Heart right ventricle (tissue), 16 donors: ENCODE measurements around the gene ECSCR. TPM values are rescaled to one million over a fixed set of nuclear protein-coding genes. Genes with fewer than 3 reads are reported as not detected.
A peak's percentile ranks its signal among the peaks of the same experiment; 100 is the strongest.

ENCODE experiments used
- ATAC-seq, 8 donors: fragments of 200-7000 bp; cut with Tn5 transposase; one replicate each; pipeline ENCODE4 v1.9.1; 2020; ENCODE audit warnings: mild to moderate bottlenecking in 8 of 8, moderate library complexity in 8 of 8, moderate number of reproducible peaks in 1 of 8
- DNase-seq, 2 donors: peaks; one replicate each; pipeline ENCODE4 v3.0.0-alpha.2; 2020
- H3K27ac ChIP-seq, 10 donors: fragments of 200-600 bp; sonication (generic) in 2 of 10; one replicate each; pipeline versions ENCODE4 v1.5.0 to v1.8.0; 2020 to 2022; ENCODE audit warnings: mild to moderate bottlenecking in 3 of 10
- H3K27me3 ChIP-seq, 7 donors: fragments of 200-600 bp; one replicate each; pipeline ENCODE4 v1.8.0; 2021 to 2022; ENCODE audit warnings: mild to moderate bottlenecking in 2 of 7
- H3K36me3 ChIP-seq, 9 donors: fragments of 200-600 bp; sonication (generic) in 1 of 9; one replicate each; pipeline versions ENCODE4 v1.5.0 to v1.8.0; 2020 to 2022; ENCODE audit warnings: mild to moderate bottlenecking in 2 of 9
- H3K4me1 ChIP-seq, 9 donors: fragments of 200-600 bp; sonication (generic) in 1 of 9; one replicate each; pipeline versions ENCODE4 v1.5.0 to v1.8.0; 2020 to 2022; ENCODE audit warnings: mild to moderate bottlenecking in 4 of 9
- H3K4me3 ChIP-seq, 10 donors: fragments of 200-600 bp; sonication (generic) in 2 of 10; one replicate each; pipeline versions ENCODE4 v1.5.0 to v1.8.0; 2020 to 2022; ENCODE audit warnings: mild to moderate bottlenecking in 7 of 10, moderate library complexity in 2 of 10
- H3K9me3 ChIP-seq, 11 donors: fragments of 200-600 bp in 10 of 11; sonication (generic) in 2 of 11; one replicate each; pipeline versions ENCODE4 v1.5.0 to v1.8.0; 2013 to 2022; ENCODE audit warnings: mild to moderate bottlenecking in 2 of 11, control low read depth in 1 of 11, moderate library complexity in 1 of 11
- WGBS, 2 donors: extraction: QIAGEN DNeasy Blood & Tissue Kit; methylation state at CpG; one replicate each; pipeline ENCODE4 v1.1.7; 2013; ENCODE audit warnings: inconsistent platforms in 1 of 2; 5-methylcytosine and 5-hydroxymethylcytosine counted together
- intact Hi-C, 10 donors: fragments of 100-400 bp; cut with DNase I; formaldehyde crosslinking; loops; one replicate each; pipeline versions ENCODE4 v1.11.1 to v1.14.2; 2022
- polyA plus RNA-seq, 2 donors: library from polyadenylated mRNA; stranded (reverse); fragments of 200-250 nt; gene quantifications; one replicate each; pipeline ENCODE4 v1.2.3, GENCODE V29; 2013
- total RNA-seq, 10 donors: library from RNA; stranded (reverse); fragmentation: NEBNext Ultra II Directional in 3 of 10; extraction: Animal tissue kit (Norgen Biotek cat#: 25700) in 3 of 10; gene quantifications; one replicate each; pipeline versions ENCODE4 v1.2.1 to v1.2.4, GENCODE V29; 2021 to 2023
- TF ChIP-seq, protein P1 (sequence below), 9 donors: fragments of 200-600 bp; sonication (generic) in 2 of 9; IDR thresholded peaks; one replicate each; pipeline versions ENCODE4 v1.5.0 to v1.8.0; 2021 to 2022; ENCODE audit warnings: antibody characterized with exemption in 9 of 9, mild to moderate bottlenecking in 5 of 9, moderate library complexity in 1 of 9
- donor health status: Arrhythmogenic right ventricular cardiomyopathy.
- donor health status: ischemic (EF 13 %, LVEDD 7.1; RV severe dilation, severe dysfunction).
- donor health status: healthy with polysubstance abuse.
- donor health status: DM: no; HTN: yes; CAD: no.
- donor health status: DM: no; HTN: no; CAD: no.
- donor health status: ischemic (EF 25% LVEDD 6.9; RV normal size, moderate dysfunction).
- donor health status: ischemic (EF 25% LVEDD 5.7; RV mildly dilated, moderate dysfunction).
- donor health status: healthy.
- donor health status: DM: yes; HTN: yes; CAD: no.
- donor health status: Ischemic cardiomyopathy.
- donor health status: ischemic (EF 35%, LVEDD 5.7; RV mildly dilated, moderate dysfunction).
- donor health status: nonischemic (EF 11% LVEDD 7.7; RV severe dilation, severe dysfunction).
- donor health status: DM: yes; HTN: yes; CAD: no.
- donor health status: PGD.
- donor health status: ischemic (EF 29% LVEDD 5.4; RV normal size, mild dysfunction).
- donor health status: nonischemic (EF 23%, LVEDD 6.1; RV moderate dilation, normal function).

The ECSCR gene
- total and polyA plus RNA-seq, 12 donors = 11.0 to 64.2 (median 19.2) TPM

DNA sequence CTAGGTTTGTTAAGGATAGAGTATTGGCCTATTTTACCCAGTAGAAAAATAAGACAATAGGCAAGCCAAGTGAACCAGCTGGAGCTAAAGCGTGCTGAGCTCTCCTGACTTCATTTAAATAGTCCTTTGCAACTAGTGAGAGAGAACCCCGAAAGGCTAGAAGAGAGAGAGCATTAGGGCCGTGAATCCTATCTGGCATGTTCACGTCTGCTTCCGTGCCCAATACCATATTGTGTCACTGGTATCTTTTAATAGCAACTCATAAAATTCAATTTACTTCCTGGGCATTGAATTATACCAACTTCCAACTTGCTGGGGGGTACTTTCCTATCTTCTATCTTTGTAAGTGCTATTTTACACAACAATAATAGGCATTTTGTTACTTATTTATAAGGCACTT, 37.0 kb downstream of the ECSCR start:
- TF ChIP-seq, protein P1, sequence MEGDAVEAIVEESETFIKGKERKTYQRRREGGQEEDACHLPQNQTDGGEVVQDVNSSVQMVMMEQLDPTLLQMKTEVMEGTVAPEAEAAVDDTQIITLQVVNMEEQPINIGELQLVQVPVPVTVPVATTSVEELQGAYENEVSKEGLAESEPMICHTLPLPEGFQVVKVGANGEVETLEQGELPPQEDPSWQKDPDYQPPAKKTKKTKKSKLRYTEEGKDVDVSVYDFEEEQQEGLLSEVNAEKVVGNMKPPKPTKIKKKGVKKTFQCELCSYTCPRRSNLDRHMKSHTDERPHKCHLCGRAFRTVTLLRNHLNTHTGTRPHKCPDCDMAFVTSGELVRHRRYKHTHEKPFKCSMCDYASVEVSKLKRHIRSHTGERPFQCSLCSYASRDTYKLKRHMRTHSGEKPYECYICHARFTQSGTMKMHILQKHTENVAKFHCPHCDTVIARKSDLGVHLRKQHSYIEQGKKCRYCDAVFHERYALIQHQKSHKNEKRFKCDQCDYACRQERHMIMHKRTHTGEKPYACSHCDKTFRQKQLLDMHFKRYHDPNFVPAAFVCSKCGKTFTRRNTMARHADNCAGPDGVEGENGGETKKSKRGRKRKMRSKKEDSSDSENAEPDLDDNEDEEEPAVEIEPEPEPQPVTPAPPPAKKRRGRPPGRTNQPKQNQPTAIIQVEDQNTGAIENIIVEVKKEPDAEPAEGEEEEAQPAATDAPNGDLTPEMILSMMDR (IDR thresholded peaks at IDR 0.05) = no peak
- DNase-seq (no peak), ATAC-seq (no peak)
- Histone ChIP-seq H3K4me3 (no peak overlapping the region), H3K27ac (no peak overlapping the region), H3K4me1 (peaks cover 0 to 3% (median 0%) of the 10 kb centered on the region in 9 donors), H3K27me3 (no peaks in the 10 kb centered on the region), H3K36me3 (peaks cover 0 to 98% (median 34%) of the 10 kb centered on the region in 9 donors), H3K9me3 (no peaks in the 10 kb centered on the region)
- intact Hi-C loops = loop anchor here in 7 of 10 donors (2.0 to 10.0 kb wide), 5 partner anchors 87 to 339 kb away; no protein-coding TSS in a partner anchor
- WGBS, 2 donors = 92 to 93% methylated on average over 5 of the region's 5 CpGs

DNA sequence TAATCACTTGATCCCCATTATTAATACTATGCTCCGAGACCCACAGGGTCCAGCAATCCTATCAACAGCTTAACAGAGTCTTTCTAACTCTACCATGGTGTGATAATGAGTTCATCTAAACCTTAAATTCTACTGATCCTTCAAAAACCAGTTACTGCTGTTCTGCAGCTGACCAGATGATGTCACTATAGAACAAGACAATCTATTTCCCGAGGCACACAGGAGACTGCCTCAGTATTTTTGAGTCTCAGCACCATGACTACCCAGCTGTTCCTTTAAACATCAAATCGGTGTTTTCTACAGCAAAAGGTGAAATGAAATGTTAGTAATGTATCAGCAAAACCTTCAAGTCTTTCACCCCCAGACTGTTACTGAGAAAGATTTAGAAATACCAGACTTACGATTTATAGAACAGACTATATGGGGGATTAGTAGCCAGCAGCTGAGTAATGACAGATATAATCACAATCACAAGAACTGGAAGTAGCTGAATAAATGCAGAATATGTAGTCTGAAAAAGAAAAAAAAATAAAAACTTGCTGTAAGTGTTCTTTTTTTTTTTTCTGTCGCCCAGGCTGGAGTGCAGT, 40.1 kb downstream of the ECSCR start:
- TF ChIP-seq, protein P1 (IDR thresholded peaks at IDR 0.05) = peak; percentile 49 to 95 (median 85)
- peak overlapping the region in 1 of 10 donors; percentile 12 for H3K27ac ChIP-seq
- peaks cover 0 to 97% (median 21%) of the 10 kb centered on the region in 9 donors for H3K36me3 ChIP-seq
- H3K27me3 ChIP-seq = no peaks in the 10 kb centered on the region
- H3K9me3 ChIP-seq = no peaks in the 10 kb centered on the region
- intact Hi-C loops = loop anchor here (1.0 to 10.0 kb wide), 10 partner anchors 90 to 342 kb away; no protein-coding TSS in a partner anchor
- ATAC-seq (peak in 4 of 8 donors; percentile 17 to 55 (median 33)), DNase-seq (peak in 1 of 2 donors; percentile 61)
- no peak overlapping the region for H3K4me3 ChIP-seq
- peaks cover 16 to 33% (median 27%) of the 10 kb centered on the region in 9 donors for H3K4me1 ChIP-seq
- 41 to 46% methylated on average over 5 of the region's 5 CpGs for whole genome bisulfite sequencing, 2 donors

DNA sequence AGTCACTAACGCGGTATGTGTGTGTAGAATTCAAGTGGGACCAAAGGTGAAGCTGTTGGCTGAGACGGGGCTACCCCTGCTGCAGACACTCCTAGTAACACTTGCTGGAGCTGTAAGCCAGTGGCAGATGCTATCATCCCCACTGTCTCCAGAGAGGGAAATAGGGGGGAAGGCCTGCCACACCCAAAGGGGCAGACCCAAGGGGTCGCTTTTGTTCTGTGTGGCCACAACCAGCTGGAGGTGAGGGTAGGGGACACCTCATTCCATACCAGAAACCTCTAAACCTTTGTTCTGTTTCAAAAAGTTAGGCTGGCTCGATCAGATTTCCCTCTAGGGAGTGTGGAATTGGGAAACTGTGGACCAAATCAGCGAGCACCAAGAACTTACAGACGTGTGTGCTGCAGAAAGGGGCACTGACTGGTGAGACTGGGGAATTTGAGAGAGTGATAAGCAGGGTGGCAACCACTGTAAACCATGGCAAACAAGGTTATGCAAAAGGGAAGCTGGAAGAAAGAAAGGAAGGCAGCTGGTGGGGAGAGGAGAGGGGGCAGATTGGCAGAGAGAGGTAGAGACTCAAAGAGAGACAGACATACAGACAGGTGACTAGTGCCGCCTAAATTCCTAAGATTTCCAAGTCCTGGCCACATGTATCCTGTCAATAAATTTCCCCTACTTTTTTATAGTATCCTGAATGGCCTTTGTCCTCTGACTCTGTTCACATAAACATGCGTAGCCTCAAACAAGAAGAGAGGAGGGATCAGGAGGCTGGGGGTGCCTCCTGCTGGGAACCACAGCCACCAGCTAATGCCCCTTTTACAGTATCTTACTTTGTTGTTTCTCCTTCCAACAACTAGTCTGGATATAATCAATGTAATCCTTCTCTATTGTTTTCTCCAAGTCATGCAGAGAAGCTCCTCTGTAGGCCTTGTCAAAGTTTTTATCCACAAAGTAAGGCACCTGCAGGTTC, 43.0 kb downstream of the ECSCR start:
- Histone ChIP-seq H3K9me3 (no peaks in the 10 kb centered on the region), H3K36me3 (peaks cover 0 to 71% (median 17%) of the 10 kb centered on the region in 9 donors), H3K27me3 (no peaks in the 10 kb centered on the region), H3K4me1 (peaks cover 39 to 61% (median 55%) of the 10 kb centered on the region in 9 donors), H3K27ac (peak overlapping the region; percentile 68 to 93 (median 88)), H3K4me3 (no peak overlapping the region)
- TF ChIP-seq, protein P1 (IDR thresholded peaks at IDR 0.05) = peak in 4 of 9 donors; percentile 15 to 34 (median 29)
- 34 to 46% methylated on average over 9 of the region's 9 CpGs for WGBS, 2 donors
- DNase-seq (peak in 1 of 2 donors; percentile 27), ATAC-seq (peak; percentile 6 to 59 (median 29))
- intact Hi-C loops = loop anchor here in 8 of 10 donors (5.0 to 10.0 kb wide), 7 partner anchors 93 to 345 kb away; partner anchors contain the start of gene MATR3 (in 1 of the 8)

DNA sequence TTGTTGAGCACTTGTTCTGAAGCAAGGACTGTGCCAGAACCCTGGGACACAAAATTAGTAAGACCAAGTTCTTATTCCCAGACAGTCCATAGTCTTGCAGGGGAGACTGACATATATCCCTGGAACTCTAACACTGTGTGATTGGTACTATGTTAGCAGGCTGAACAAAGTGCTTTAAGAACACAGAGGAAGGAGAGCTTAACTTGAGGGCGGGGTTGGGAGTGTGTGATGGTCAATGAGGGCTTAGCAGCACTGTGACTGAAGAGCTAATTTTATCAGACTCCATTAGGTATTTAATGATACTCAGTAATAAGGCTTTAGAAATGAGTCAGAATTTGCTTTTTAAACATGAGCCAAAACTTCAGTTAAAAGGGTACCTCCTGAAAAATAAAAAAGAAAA, 43.8 kb downstream of the ECSCR start:
- 39 to 61% methylated on average over 1 of the region's 1 CpG for WGBS, 2 donors
- intact Hi-C loops = loop anchor here in 1 of 10 donors (5.0 kb wide), 1 partner anchor 126 kb away; the partner anchor contains the start of gene MATR3
- ATAC-seq = peak; percentile 47 to 71 (median 57)
- Histone ChIP-seq H3K9me3 (no peaks in the 10 kb centered on the region), H3K4me3 (no peak overlapping the region), H3K4me1 (peaks cover 40 to 69% (median 63%) of the 10 kb centered on the region in 9 donors), H3K36me3 (peaks cover 0 to 65% (median 12%) of the 10 kb centered on the region in 9 donors), H3K27ac (peak overlapping the region; percentile 68 to 93 (median 88)), H3K27me3 (no peaks in the 10 kb centered on the region)
- TF ChIP-seq, protein P1 (IDR thresholded peaks at IDR 0.05) = no peak
- DNase-seq = peak in 1 of 2 donors; percentile 18
